Activated naive CD8-positive, alpha-beta T cell treated with anti-CD3 and anti-CD28 coated beads, Interleukin-2, amount 10 ng/mL, durations not matched to agents 7 days and 5 days (primary cell): Measurements from ENCODE around the gene LIPC. TPM values are rescaled to one million over a fixed set of nuclear protein-coding genes. Genes with fewer than 3 reads are reported as not detected.

Experiments
- ATAC-seq: fragments of 150-1000 bp; cut with Tn5 transposase; one replicate; pipeline ENCODE4 v1.10.0; 2021; ENCODE audit warnings: low read depth, moderate library complexity
- POLR2A ChIA-PET: fragments of 350-600 bp; sonication (Branson Sonifier 250); formaldehyde crosslinking; loops from one replicate; lab custom pipeline; 2021; ENCODE audit warnings: antibody characterized with exemption; lab: Charles Lee
- DNase-seq: peaks from one replicate; pipeline ENCODE4 v3.0.0; 2021
- H3K27ac Mint-ChIP-seq: one replicate; pipeline ENCODE4 v1.8.0; 2022; ENCODE audit warnings: mild to moderate bottlenecking, mixed read lengths
- H3K27me3 Mint-ChIP-seq: one replicate; pipeline ENCODE4 v1.8.0; 2022; ENCODE audit warnings: mild to moderate bottlenecking, moderate library complexity, mixed read lengths
- H3K36me3 Mint-ChIP-seq: one replicate; pipeline ENCODE4 v1.8.0; 2021; ENCODE audit warnings: mild to moderate bottlenecking, mixed read lengths
- H3K4me1 Mint-ChIP-seq: one replicate; pipeline ENCODE4 v1.8.0; 2021; ENCODE audit warnings: mixed read lengths
- H3K4me3 Mint-ChIP-seq: one replicate; pipeline ENCODE4 v1.8.0; 2022; ENCODE audit warnings: mild to moderate bottlenecking, moderate library complexity, mixed read lengths
- H3K9me3 Mint-ChIP-seq: one replicate; pipeline ENCODE4 v1.8.0; 2021; ENCODE audit warnings: mixed read lengths
- total RNA-seq, 2 experiments: library from RNA; stranded (reverse); gene quantifications; one replicate each; pipeline ENCODE4 v1.2.3, GENCODE V29; 2021

Gene LIPC
- total RNA-seq, 2 experiments from 2014 or later: 7.4 to 9.0 TPM

- Mint-ChIP-seq H3K4me1 (peaks cover 17% of the 10 kb centered on the region), H3K4me3 (no peak overlapping the region), H3K27me3 (no peaks in the 10 kb centered on the region), H3K9me3 (peaks cover 7% of the 10 kb centered on the region), H3K36me3 (peaks cover 18% of the 10 kb centered on the region), H3K27ac (peak overlapping the region; percentile 11)
- DNase-seq (no peak), ATAC-seq (no peak)
- POLR2A ChIA-PET: no interaction called here
Measured at GRCh38 chr15:58503139-58504027, 71.6 kb downstream of the LIPC start.

- ATAC-seq: no peak
- peaks cover 21% of the 10 kb centered on the region for H3K4me1 Mint-ChIP-seq
- no peak overlapping the region for H3K4me3 Mint-ChIP-seq
- peaks cover 18% of the 10 kb centered on the region for H3K36me3 Mint-ChIP-seq
- peaks cover 7% of the 10 kb centered on the region for H3K9me3 Mint-ChIP-seq
- DNase-seq: no peak
- POLR2A ChIA-PET: interaction anchor here (0.6 to 2.1 kb wide), 3 partner anchors 8 to 200 kb away, joined by 3 to 9 read pairs (median 3); no protein-coding TSS in a partner anchor
- no peaks in the 10 kb centered on the region for H3K27me3 Mint-ChIP-seq
- H3K27ac Mint-ChIP-seq: no peak overlapping the region
Measured at GRCh38 chr15:58504674-58505234, 73.0 kb downstream of the LIPC start.

- Mint-ChIP-seq H3K27me3 (no peaks in the 10 kb centered on the region), H3K4me1 (peaks cover 21% of the 10 kb centered on the region), H3K9me3 (peaks cover 7% of the 10 kb centered on the region), H3K27ac (peak overlapping the region; percentile 44), H3K36me3 (peaks cover 20% of the 10 kb centered on the region), H3K4me3 (no peak overlapping the region)
- POLR2A ChIA-PET: interaction anchor here (0.7 to 2.1 kb wide), 3 partner anchors 9 to 21 kb away, joined by 3 to 9 read pairs (median 3); no protein-coding TSS in a partner anchor
- ATAC-seq (peak; percentile 18), DNase-seq (no peak)
Measured at GRCh38 chr15:58505581-58505980, 73.8 kb downstream of the LIPC start.

GRCh38 chr15:58506064-58506490 lies 74.3 kb downstream of the LIPC start:
- ATAC-seq (peak; percentile 63), DNase-seq (no peak)
- Mint-ChIP-seq H3K4me3 (no peak overlapping the region), H3K4me1 (peaks cover 21% of the 10 kb centered on the region), H3K27me3 (no peaks in the 10 kb centered on the region), H3K27ac (peak overlapping the region; percentile 65), H3K36me3 (peaks cover 21% of the 10 kb centered on the region), H3K9me3 (peaks cover 7% of the 10 kb centered on the region)
- POLR2A ChIA-PET: interaction anchor here (0.7 to 2.1 kb wide), 3 partner anchors 9 to 21 kb away, joined by 3 to 9 read pairs (median 3); no protein-coding TSS in a partner anchor

- Mint-ChIP-seq H3K4me3 (no peak overlapping the region), H3K36me3 (peaks cover 21% of the 10 kb centered on the region), H3K27me3 (no peaks in the 10 kb centered on the region), H3K4me1 (peaks cover 21% of the 10 kb centered on the region), H3K27ac (peak overlapping the region; percentile 35), H3K9me3 (peaks cover 7% of the 10 kb centered on the region)
- DNase-seq (no peak), ATAC-seq (no peak)
- POLR2A ChIA-PET: interaction anchor here (0.7 to 2.1 kb wide), 3 partner anchors 10 to 15 kb away, joined by 3 to 9 read pairs (median 4); no protein-coding TSS in a partner anchor
Measured at GRCh38 chr15:58506783-58507668, 75.2 kb downstream of the LIPC start.

- Mint-ChIP-seq H3K36me3 (peaks cover 20% of the 10 kb centered on the region), H3K27ac (no peak overlapping the region), H3K4me1 (peaks cover 24% of the 10 kb centered on the region), H3K9me3 (peaks cover 7% of the 10 kb centered on the region), H3K4me3 (no peak overlapping the region), H3K27me3 (no peaks in the 10 kb centered on the region)
- POLR2A ChIA-PET: no interaction called here
- ATAC-seq (no peak), DNase-seq (no peak)
Measured at GRCh38 chr15:58509556-58509955, 77.8 kb downstream of the LIPC start.

- POLR2A ChIA-PET: no interaction called here
- H3K4me3 Mint-ChIP-seq: no peak overlapping the region
- peaks cover 10% of the 10 kb centered on the region for H3K9me3 Mint-ChIP-seq
- H3K27ac Mint-ChIP-seq: no peak overlapping the region
- H3K36me3 Mint-ChIP-seq: peaks cover 27% of the 10 kb centered on the region
- no peaks in the 10 kb centered on the region for H3K27me3 Mint-ChIP-seq
- DNase-seq (no peak), ATAC-seq (no peak)
- peaks cover 25% of the 10 kb centered on the region for H3K4me1 Mint-ChIP-seq
Measured at GRCh38 chr15:58510715-58511598, 79.2 kb downstream of the LIPC start.

- Mint-ChIP-seq H3K4me3 (no peak overlapping the region), H3K36me3 (peaks cover 25% of the 10 kb centered on the region), H3K4me1 (peaks cover 25% of the 10 kb centered on the region), H3K27ac (no peak overlapping the region), H3K27me3 (no peaks in the 10 kb centered on the region), H3K9me3 (peaks cover 10% of the 10 kb centered on the region)
- ATAC-seq (no peak), DNase-seq (no peak)
- POLR2A ChIA-PET: no interaction called here
Measured at GRCh38 chr15:58511599-58511987, 79.8 kb downstream of the LIPC start.

- no peak for ATAC-seq
- H3K27me3 Mint-ChIP-seq: no peaks in the 10 kb centered on the region
- peaks cover 6% of the 10 kb centered on the region for H3K9me3 Mint-ChIP-seq
- POLR2A ChIA-PET: no interaction called here
- no peak overlapping the region for H3K27ac Mint-ChIP-seq
- peaks cover 32% of the 10 kb centered on the region for H3K4me1 Mint-ChIP-seq
- H3K4me3 Mint-ChIP-seq: no peak overlapping the region
- DNase-seq: no peak
- peaks cover 25% of the 10 kb centered on the region for H3K36me3 Mint-ChIP-seq
Measured at GRCh38 chr15:58512522-58512921, 80.7 kb downstream of the LIPC start.

GRCh38 chr15:58513008-58513407 lies 81.2 kb downstream of the LIPC start:
- Mint-ChIP-seq H3K4me1 (peaks cover 36% of the 10 kb centered on the region), H3K9me3 (peaks cover 4% of the 10 kb centered on the region), H3K4me3 (no peak overlapping the region), H3K27me3 (no peaks in the 10 kb centered on the region), H3K27ac (no peak overlapping the region), H3K36me3 (peaks cover 21% of the 10 kb centered on the region)
- POLR2A ChIA-PET: no interaction called here
- ATAC-seq: no peak
- DNase-seq: no peak

- H3K4me3 Mint-ChIP-seq: no peak overlapping the region
- ATAC-seq: no peak
- H3K27me3 Mint-ChIP-seq: no peaks in the 10 kb centered on the region
- POLR2A ChIA-PET: interaction anchor here (5.7 kb wide), 1 partner anchor 29 kb away, joined by 66 read pairs; no protein-coding TSS in a partner anchor
- H3K27ac Mint-ChIP-seq: no peak overlapping the region
- no peak for DNase-seq
- H3K9me3 Mint-ChIP-seq: peaks cover 4% of the 10 kb centered on the region
- peaks cover 42% of the 10 kb centered on the region for H3K4me1 Mint-ChIP-seq
- peaks cover 23% of the 10 kb centered on the region for H3K36me3 Mint-ChIP-seq
Measured at GRCh38 chr15:58513726-58514336, 82.0 kb downstream of the LIPC start.

GRCh38 chr15:58515807-58516206 lies 84.0 kb downstream of the LIPC start:
- ATAC-seq (peak; percentile 23), DNase-seq (no peak)
- Mint-ChIP-seq H3K36me3 (peaks cover 22% of the 10 kb centered on the region), H3K4me1 (peaks cover 56% of the 10 kb centered on the region), H3K4me3 (peak overlapping the region; percentile 61), H3K27ac (peak overlapping the region; percentile 90), H3K27me3 (no peaks in the 10 kb centered on the region), H3K9me3 (peaks cover 4% of the 10 kb centered on the region)
- POLR2A ChIA-PET: interaction anchor here (0.6 to 5.7 kb wide), 7 partner anchors 11 to 136 kb away, joined by 3 to 66 read pairs (median 4); no protein-coding TSS in a partner anchor
